CD4-positive, alpha-beta T cell treated with Interleukin-6 at 100 ng/mL for 8 hours (primary cell): ENCODE measurements around the gene TNS1.

Source experiments
- DNase-seq: peaks from one replicate; pipeline ENCODE4 v3.0.0-alpha.2; 2020; ENCODE audit warnings: mixed read lengths, low spot score

TNS1 gene

DNA sequence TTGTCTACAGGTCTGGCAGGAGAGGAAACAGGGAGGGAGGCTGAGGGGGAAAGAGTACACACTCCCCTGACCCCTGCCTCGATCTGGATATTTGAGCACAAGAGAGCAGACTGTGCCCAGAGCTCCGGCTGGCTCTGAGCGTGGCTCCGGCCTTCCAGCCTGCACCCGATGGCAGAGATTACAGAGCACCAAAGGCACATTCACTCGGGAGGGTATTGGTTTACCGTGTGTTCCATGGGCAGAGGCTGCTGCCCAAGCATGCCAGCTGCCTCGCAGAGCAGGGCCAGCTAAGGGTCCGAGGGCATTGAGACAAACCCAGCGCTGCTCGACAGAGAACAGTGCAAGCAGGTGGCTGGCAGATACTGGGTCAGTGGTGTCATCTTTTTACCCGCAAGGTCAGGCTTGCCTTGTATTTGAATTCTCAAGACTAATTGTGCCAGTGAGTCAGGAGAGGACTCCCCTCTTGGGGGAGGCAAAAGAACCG is 132.2 kb downstream of the TNS1 start:
- no peak for DNase-seq

DNA sequence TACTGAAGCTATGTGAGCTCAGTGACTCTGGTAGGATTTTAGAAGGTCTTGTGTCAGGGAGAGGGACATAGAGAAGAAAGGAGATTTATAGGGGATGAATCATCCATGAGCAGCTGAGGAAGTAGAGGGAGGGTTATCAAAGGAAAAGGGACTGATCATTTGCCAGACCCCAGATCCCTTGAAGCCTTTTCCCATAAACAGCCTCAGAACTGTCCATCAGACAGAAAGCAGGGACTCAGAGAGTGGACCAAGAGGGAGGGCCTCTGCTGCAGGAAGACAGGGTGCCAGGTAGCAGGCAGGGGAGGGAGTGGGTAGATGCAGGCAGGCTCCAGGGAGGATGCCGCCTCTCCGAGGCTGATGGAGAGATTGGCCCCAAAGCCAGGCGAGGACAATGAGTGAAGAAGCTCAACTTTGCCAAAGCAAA is 133.9 kb downstream of the TNS1 start:
- no peak for DNase-seq

DNA sequence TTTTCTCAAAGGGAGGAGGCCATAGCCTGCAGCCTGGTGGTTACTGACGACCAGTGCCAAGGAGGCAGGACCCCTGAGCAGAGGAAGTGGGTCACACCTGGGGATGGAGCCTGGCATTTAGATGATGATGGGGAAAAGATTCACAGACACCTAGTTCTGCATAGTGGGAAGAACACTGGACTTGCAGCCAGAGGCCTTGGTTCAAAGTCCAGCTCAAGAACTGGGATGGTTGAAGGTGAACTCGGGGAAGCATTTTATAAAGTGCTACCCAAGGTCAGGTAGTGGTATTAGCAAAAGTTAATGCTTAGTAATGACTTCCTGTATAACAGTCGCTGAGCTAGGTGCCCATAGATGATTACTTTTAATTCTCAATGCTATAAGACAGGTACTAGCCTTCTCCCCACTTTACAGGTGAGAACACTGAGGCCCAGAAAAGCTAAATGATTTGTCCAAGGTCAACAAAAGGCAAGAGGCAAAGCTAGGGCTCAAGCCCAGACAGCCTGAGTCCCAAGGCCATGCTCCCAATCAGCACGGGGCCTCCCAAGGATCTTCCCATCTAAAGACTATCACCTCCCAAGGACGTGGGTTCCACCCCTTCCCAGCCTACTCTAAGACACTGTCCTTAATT is 134.4 kb downstream of the TNS1 start:
- DNase-seq, result no peak

DNA sequence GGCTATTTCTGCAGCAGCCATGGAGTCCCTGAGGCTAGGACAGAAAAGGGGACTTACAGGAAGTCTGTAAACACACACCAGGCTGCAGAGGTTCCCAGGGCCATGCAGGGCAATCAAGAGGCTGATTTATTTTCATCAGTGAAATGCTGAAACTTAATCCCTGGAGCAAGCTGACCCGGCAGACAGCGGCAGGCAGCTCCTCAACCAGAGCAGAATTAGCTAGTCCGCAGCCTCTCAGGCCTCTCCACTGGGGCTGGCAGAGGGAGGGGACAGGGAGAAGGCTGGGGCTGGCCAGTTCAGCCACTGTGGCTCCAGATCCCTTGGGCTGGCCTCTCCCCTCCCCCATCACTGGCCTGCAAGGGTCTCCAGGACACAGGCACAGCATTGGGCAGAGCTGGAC is 136.3 kb downstream of the TNS1 start:
- DNase-seq, result no peak

DNA sequence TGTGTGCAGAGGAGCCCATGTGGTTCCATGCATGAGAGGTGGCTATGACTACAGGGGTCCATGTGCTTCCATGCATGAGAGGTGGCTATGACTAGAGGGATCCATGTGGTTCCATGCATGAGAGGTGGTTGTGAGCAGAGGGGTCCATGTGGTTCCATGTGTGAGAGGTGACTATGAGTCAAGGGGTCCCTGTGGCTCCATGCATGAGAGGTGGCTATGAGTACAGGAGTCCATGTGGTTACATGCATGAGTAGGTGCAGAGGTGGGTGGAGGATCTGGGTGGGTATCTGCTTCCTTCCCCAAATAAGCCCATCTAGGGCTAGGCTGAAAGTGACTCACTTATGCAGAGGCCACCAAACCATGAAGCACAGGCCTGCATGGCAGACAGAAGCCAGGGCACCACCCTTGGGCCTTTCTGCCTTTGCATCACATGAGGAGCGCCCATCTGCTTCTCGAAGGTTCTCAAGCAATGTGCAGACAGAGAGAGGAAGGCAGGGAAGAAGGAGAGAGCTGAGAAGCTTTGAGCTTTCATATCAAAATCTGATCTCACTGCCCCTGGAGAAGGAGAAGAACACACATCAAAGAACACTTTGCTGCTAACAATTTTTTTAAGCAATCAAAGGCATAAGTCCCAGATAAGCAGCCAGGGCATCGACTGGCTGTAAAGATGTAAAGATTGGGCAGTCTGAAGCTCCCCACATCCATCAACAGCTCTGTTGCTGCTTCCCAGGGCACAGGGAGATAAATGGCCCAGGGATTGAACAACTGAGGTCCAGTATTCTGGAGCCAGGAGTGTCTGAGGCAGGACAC is 137.6 kb downstream of the TNS1 start:
- no peak for DNase-seq

DNA sequence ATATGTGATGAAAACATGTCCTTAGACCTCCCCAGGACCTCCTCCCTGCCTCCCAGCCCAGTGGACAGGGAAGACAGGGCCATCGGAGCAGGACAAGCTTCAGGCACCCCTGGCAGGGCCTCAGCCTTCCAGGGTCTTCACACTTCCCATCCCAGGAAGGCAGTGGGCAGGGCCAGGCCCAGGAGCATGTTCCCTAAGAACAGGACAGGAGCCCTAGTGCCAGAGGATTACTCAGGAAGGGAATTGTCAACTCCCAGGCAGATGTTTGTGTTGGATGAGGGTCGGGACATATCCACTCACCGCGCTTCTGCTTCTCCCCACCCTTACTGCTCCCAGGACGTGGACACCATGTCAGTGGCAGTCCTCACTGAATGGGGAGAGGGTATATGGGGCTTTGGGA is 138.9 kb downstream of the TNS1 start:
- no peak for DNase-seq

DNA sequence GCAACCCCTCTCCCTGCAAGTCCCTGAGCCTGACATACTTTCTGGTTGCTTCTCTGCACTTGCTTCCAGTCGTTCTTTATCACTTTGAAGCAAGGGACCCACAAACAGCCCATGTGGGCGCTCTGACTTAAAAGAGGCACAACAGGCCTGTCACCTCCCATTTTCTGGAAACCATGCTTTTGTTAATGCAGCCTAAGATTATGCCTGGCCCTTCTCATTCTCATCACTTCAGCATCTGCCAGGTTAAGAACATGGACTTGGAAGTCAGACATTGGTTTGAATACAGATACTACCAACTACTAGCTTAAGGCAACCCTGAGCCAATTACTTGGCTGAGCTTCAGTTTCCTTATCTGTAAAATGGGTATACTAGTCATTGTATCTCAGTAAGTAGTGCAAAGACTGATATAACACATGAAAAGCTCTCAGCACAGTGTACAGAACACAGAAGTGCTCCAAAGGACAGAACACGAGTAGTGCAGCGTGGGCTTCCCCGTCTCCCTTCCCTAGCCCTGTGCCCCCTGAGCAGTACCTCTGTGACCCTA is 141.4 kb downstream of the TNS1 start:
- no peak for DNase-seq

DNA sequence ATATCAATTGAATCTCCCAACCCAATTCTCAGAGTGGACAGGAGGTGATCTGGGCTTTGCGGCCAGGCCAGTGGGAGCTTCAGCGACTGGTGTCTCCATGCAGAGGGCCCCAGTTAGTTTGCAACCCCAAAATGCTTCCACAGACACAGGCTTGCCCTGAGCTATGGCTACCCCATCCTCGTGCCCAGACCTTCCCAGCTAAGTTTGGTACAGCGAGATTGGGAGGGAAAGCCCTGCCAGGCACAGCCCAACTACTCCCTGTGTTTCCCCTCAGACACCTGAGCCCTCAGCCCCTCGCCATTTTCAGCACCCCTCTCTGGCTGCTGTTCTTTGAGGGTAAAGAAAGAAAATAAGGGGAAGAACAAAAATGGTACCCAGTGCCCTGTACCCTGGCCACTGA is 142.9 kb downstream of the TNS1 start:
- DNase-seq, result no peak

DNA sequence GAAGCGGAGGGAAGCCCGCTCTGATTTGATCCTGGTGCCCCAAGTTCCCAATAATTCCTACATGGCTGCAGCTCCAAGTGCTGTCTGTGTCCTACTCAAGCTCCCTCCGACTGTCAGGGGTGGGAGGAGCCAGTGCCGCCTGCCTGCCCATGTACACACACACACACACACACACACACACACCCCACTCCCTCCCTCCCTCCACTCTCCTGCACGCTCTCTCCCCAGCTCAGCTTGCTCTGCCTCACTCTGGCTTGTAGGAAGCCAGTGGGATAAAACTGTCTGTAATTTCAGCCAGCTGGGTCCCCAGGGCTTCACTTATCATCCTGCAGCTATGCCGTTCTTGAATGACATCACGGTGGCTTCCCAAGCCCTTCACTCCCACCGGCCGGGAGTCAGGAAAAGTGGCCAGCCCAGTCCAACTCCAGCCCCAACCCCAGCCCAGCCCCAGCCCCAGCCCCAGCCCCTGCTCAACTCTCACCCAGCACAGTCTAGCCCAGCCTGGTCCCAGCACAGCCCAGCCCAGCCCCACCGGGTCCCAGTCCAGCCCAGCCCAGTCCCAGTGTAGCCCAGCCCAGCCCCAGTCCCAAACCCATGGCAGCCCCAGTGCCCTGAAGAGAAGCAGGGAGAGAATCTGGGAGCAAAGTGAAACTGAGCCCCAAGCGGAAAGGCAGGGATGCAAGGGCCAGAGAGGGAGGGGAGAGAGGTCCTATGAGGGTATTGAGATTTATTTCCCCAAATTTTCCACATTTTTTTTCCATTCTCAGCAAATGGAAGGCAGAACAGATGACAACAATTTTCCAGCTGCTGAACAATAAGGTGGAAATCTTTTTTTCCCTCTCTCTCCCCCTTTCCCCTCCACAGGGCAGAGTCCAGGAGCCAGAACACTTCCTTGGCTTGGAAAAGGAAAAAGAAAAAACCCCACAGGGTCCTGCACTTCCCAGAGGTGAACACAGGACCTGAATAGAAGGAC is 144.0 kb downstream of the TNS1 start:
- DNase-seq, result no peak

DNA sequence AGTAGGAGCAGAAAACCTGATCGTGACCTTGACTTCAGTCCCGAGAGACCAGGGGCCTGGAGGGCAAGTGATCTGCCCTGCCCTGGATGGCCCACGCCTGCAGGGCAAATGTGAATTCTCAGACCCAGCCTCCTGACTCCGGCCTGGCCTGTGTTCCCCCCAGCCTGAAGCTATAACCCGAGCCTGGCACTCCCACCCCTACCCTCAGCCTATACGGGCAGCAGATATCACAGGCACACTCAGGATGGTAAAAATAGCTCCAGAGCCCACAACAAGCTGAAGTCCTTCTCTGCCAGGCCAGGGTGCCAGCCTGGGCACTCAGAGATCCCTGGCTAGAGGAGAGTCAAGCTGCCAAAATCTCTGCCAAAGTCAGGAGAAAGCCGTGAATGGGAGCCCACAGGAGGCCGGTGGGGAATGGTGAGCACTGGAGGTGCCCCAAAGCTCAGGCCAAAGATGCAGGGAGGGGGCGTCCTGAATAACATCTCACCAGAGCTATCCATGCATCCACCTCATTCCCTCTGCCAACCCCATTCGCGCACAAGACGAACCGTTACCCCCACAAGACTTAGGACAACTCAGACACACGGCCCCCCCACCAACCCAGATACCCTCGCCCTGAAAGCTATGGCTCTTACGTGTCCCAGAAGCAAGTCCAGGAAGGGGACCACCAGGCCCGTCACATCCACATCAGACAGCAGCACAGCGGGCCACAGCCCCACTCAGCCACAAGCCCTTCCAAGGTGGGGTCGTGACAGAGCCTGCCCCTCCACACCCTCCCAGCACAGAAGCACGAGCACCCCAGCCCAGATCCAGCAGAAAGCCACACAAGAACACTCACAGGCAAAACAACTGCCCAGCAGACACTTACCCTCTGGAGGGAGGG is 144.9 kb downstream of the TNS1 start:
- DNase-seq, result no peak

DNA sequence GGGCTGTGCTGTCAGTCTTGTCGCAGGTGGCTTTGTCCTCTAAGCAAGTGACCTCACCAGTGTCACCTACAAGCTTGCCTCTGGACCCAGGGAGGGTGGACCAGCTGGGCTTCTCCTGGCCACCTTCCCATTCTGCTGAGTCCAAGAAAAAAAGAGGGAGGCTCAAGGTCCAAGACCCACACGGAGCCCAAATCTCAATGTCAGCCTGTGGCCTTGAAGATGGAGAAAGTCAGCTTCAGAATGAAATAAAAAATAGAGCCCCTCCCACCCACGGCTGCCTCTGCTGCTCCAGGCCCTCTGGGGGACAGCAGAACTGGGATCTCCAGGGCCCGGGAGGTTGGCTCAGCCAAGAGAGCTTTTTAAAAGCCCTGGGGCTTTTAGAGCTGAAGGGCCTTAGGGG is 145.9 kb downstream of the TNS1 start:
- DNase-seq, result no peak

DNA sequence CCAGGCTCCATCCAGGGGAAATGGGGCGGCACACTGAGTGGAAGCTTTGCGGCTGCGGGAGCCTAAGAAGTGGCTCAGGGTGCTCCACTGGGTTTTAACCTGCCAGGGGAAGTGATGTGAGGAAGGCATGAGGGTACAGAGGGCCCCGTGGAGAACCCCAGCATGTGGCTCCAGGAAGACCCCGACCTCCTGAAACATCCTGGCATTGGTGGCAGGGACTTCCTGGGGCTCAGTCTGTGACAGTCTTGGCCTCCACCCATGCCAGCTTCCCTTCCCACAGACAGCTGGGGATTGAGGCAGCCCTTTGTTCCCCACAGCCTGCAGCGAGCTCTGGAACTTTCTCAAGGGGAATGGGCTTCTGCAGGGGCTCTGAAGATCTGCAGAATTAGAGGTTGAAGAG is 146.6 kb downstream of the TNS1 start:
- no peak for DNase-seq

DNA sequence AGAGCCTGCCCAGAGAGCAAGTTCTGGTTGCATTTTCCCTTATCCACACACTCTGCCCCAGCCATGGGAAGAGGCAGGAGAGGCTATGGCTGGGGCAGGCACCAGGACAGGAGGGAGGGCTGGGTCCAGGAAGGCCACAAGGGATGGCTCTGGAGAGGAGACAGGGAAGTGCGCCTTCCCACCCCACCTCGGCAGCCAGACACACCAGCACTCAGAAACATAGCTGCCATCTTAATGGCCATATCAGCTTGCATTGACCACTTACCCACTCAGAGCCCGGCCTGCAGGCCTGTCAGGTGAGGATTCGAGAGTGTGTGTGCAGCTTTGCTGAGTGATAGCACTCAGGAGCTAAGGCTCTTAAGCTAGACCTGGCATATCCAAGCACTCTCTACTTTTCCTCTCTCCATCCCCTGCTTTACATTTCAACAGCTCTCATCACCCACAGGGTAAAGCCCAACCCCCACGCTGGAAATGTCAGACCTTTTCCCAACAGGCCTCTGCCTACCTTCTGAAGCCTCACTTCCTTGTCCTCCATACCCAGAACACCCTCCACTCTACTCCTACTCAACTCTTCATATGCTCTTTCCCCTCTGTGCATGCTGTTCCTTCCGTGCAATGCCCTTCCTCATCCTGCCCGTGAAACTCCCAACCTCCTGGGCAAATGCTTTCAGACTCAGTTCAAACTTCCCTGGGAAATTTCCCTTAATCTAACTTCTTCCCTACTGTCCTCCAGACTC is 147.9 kb downstream of the TNS1 start:
- DNase-seq, result no peak

DNA sequence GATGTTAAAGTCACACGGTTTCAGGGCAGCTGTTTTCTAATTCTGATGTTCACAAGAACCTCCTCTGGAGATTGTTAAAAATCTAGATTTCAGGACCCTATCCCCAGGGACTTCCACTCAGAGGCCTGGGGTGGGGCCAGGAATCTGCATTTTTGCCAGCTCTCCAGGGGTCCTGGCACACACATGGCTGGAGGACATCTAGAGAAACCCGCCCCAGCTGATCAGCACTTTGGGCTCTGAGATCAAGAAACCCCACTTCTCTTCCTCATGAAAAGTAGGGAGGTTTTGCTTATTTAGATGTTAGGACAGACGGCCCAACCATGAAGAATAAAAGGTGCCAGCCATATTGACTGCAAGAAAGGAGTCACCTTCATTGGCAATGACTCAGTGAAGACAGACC is 148.8 kb downstream of the TNS1 start:
- no peak for DNase-seq

DNA sequence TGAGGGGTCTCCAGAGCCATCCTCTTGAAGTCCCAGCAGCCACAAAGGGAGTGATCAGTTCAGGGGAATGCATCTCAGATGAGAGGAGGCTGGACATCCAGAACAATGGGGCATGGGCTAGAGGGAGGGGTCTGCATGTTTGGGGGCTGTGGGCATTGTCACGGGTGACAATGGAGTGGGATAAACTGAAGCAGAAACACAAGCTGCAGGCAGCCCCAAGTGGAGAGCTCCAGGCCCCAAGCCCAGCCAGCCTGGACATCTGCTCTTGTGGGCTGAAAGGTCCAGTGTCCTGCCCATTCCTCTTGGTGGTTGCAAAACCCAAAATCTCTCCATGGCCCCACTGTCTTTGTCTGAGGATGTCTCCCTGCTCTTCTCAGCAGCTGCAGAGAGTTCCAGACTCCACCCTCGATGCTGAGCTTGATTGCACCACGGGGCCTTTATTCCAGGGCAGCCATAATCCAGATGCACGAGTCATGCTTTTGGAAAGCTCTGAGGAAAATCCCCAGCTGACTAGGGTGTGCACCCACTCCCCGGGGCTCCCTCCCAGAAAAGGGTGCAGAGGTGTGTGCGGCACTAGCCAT is 149.4 kb downstream of the TNS1 start:
- no peak for DNase-seq

DNA sequence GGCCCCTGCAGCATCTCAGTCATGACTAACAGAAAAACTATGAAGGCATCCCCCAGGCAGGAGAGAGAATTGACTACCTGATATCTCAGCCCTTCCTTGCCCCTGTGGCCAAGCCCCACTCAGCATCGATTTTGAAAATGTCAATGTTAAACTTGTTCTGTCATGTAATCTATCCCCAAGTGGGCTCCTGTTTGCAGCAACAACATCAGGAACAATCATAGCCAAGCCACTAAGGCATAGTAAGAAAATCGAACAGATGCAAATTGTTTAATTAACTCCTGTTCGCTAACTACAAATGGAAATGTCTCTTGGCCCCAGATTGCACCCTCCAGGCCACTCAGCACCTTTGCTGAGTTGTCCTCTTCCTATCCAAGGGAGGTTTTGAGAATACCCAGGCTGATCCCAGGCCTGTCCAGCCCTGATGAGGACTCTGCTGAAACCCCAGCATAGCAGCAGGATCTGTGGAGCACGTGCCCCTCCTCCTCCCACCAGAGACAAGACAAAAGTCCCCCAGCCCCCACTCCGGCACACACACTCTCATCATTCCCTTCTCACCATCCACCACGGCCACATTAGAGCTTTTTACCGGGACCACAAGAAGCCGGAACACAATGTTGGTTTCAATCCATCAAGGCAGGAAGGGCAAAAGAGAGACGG is 150.1 kb downstream of the TNS1 start:
- DNase-seq, result no peak

DNA sequence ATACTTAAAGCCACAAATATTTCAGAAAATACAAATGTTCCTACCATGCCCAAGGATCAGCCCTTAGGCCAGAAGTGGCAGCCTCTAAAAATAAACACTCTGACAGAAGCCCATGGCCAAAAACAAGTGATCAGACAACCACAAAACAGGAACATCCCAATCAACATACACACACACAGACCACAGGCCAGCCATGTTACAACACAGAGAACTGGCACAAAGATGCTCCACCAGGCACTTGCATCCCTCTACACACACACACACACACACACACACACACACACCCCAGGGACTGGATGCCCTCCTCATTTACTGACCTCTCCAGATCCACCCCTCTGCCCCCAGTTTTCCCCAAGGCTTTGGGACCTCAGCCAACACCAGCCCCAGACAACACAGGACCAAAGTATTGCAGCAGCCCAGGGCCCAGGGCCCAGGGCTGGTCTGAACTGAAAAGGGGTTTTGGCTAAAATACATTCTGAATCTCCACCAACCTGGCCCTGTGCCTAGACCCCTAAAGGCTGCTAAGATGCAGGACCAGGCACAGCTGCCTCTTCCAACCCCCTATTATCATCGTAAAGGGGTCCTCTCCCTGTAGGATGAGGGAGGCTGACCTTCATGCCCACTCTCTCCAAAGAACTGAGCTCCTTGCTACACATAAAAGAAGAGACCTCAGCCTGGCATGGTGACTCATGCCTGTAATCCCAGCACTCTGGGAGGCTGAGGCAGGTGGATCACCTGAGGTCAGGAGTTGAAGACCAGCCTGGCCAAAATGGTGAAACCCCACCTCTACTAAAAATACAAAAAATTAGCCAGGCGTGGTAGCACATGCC is 151.4 kb downstream of the TNS1 start:
- no peak for DNase-seq

DNA sequence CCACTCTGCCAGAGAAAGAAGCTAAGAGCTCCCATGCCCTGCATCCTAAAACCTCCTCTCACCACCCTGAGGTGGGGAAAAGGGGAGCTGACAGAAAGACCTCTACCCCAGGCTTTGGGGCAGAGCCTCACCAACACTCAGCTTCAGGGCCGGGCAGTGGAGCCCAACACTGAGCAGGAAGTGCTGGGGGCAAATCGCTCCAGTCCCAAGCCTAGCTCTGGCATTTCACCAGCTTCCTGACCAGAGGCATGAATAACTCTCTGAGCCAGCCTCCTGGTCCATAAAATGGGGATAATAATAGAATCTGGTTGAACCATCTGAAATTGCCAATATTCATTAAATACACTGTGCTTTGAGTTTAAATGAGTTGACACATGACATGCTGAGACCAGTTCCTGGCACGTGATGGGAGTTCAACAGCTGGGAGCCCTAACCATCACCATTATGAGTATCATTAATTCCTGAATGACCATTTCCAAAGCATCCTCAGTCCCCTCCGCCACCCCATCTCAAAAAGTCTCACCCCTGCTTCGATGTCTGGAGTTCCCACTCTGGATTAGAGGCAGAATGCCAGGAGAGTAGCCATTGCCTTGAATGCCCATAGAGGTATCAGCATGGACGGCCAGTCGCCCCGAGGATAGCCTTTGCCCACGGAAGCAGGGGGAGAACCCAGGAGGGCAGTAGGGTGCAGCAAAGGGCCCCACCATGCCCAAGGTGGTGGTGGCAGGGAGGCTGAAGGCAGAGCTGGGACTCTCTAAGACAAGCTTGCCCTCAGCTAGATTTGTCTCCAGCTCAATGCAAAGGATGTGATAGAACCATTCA is 153.4 kb downstream of the TNS1 start:
- DNase-seq, result no peak
